ENCODE results near the gene LONRF3. TPM values are rescaled to one million over a fixed set of nuclear protein-coding genes. Genes with fewer than 3 reads are reported as not detected.

LONRF3 gene
- total and polyA plus RNA-seq, 2 donors (not counting 1 experiment from before 2014, with no cell fraction given): 0.33 TPM; not detected in 1

- Histone ChIP-seq H3K36me3 (ENCODE audit: control insufficient read depth, insufficient read depth, low read length) (no peaks in the 10 kb centered on the region), H3K4me3 (replicated peaks in 1 of 4; ENCODE audit: control extremely low read depth in 1 of 4, insufficient read depth in 1 of 4, low read depth in 3 of 4, low read length in 4 of 4) (no peak overlapping the region), H3K9ac (ENCODE audit: insufficient read depth, low read length) (no peak overlapping the region), H2AFZ (ENCODE audit: low read length) (no peak overlapping the region), H3K4me1 (ENCODE audit: control insufficient read depth, extremely low read depth, insufficient read depth, low read length) (peaks cover 3% of the 10 kb centered on the region), H3K79me2 (ENCODE audit: control insufficient read depth, insufficient read depth, low read length) (no peaks in the 10 kb centered on the region), H3K9me3 (ENCODE audit: control insufficient read depth, insufficient read depth, low read depth, low read length) (no peaks in the 10 kb centered on the region), H3K4me2 (ENCODE audit: extremely low read depth, insufficient read depth, low read length) (peak overlapping the region; percentile 63), H4K20me1 (ENCODE audit: control insufficient read depth, extremely low read depth, insufficient read depth, low read length) (no peaks in the 10 kb centered on the region), H3K27ac (ENCODE audit: insufficient read depth, low read length) (peak overlapping the region; percentile 51), H3K27me3 (ENCODE audit: control insufficient read depth, insufficient read depth, low read length) (no peaks in the 10 kb centered on the region)
- peak; percentile 87 to 91 for DNase-seq (ENCODE audit: low read depth in 2 of 2)
- TF ChIP-seq EZH2 (IDR thresholded peaks at IDR 0.05; ENCODE audit: low read length, missing control alignments): no peak
- TF ChIP-seq CTCF (conservative IDR thresholded peaks at IDR 0.05 in 1 of 2, IDR thresholded peaks at IDR 0.05 in 1 of 2; ENCODE audit: low read depth in 1 of 2, low read length in 2 of 2): no peak
These were observed 66.8 kb downstream of the LONRF3 start for GRCh38 chrX:119041175-119041574.

GRCh38 chrX:119042040-119042439, 67.6 kb downstream of the LONRF3 start:
- no peaks in the 10 kb centered on the region for H4K20me1 ChIP-seq (ENCODE audit: control insufficient read depth, extremely low read depth, insufficient read depth, low read length)
- no peak overlapping the region for H3K4me2 ChIP-seq (ENCODE audit: extremely low read depth, insufficient read depth, low read length)
- DNase-seq (ENCODE audit: low read depth in 2 of 2): no peak
- no peaks in the 10 kb centered on the region for H3K9me3 ChIP-seq (ENCODE audit: control insufficient read depth, insufficient read depth, low read depth, low read length)
- no peaks in the 10 kb centered on the region for H3K27me3 ChIP-seq (ENCODE audit: control insufficient read depth, insufficient read depth, low read length)
- no peak overlapping the region for H3K27ac ChIP-seq (ENCODE audit: insufficient read depth, low read length)
- no peak overlapping the region for H3K9ac ChIP-seq (ENCODE audit: insufficient read depth, low read length)
- H3K4me1 ChIP-seq (ENCODE audit: control insufficient read depth, extremely low read depth, insufficient read depth, low read length): peaks cover 3% of the 10 kb centered on the region
- no peaks in the 10 kb centered on the region for H3K36me3 ChIP-seq (ENCODE audit: control insufficient read depth, insufficient read depth, low read length)
- no peak overlapping the region for H2AFZ ChIP-seq (ENCODE audit: low read length)
- no peaks in the 10 kb centered on the region for H3K79me2 ChIP-seq (ENCODE audit: control insufficient read depth, insufficient read depth, low read length)
- H3K4me3 ChIP-seq (replicated peaks in 1 of 4; ENCODE audit: control extremely low read depth in 1 of 4, insufficient read depth in 1 of 4, low read depth in 3 of 4, low read length in 4 of 4): no peak overlapping the region
- no peak for TF ChIP-seq EZH2 (IDR thresholded peaks at IDR 0.05; ENCODE audit: low read length, missing control alignments)
- TF ChIP-seq CTCF (conservative IDR thresholded peaks at IDR 0.05 in 1 of 2, IDR thresholded peaks at IDR 0.05 in 1 of 2; ENCODE audit: low read depth in 1 of 2, low read length in 2 of 2): no peak

- H3K27me3 ChIP-seq (ENCODE audit: control insufficient read depth, insufficient read depth, low read length): no peaks in the 10 kb centered on the region
- H4K20me1 ChIP-seq (ENCODE audit: control insufficient read depth, extremely low read depth, insufficient read depth, low read length): no peaks in the 10 kb centered on the region
- no peak for TF ChIP-seq EZH2 (IDR thresholded peaks at IDR 0.05; ENCODE audit: low read length, missing control alignments)
- TF ChIP-seq CTCF (conservative IDR thresholded peaks at IDR 0.05 in 1 of 2, IDR thresholded peaks at IDR 0.05 in 1 of 2; ENCODE audit: low read depth in 1 of 2, low read length in 2 of 2): no peak
- no peaks in the 10 kb centered on the region for H3K36me3 ChIP-seq (ENCODE audit: control insufficient read depth, insufficient read depth, low read length)
- H3K79me2 ChIP-seq (ENCODE audit: control insufficient read depth, insufficient read depth, low read length): no peaks in the 10 kb centered on the region
- H2AFZ ChIP-seq (ENCODE audit: low read length): no peak overlapping the region
- no peaks in the 10 kb centered on the region for H3K9me3 ChIP-seq (ENCODE audit: control insufficient read depth, insufficient read depth, low read depth, low read length)
- no peak overlapping the region for H3K4me2 ChIP-seq (ENCODE audit: extremely low read depth, insufficient read depth, low read length)
- H3K4me3 ChIP-seq (replicated peaks in 1 of 4; ENCODE audit: control extremely low read depth in 1 of 4, insufficient read depth in 1 of 4, low read depth in 3 of 4, low read length in 4 of 4): no peak overlapping the region
- H3K27ac ChIP-seq (ENCODE audit: insufficient read depth, low read length): no peak overlapping the region
- no peak overlapping the region for H3K9ac ChIP-seq (ENCODE audit: insufficient read depth, low read length)
- H3K4me1 ChIP-seq (ENCODE audit: control insufficient read depth, extremely low read depth, insufficient read depth, low read length): peaks cover 3% of the 10 kb centered on the region
- no peak for DNase-seq (ENCODE audit: low read depth in 2 of 2)
These were observed 68.6 kb downstream of the LONRF3 start for GRCh38 chrX:119042996-119043395.
